Activated CD4-positive, alpha-beta memory T cell treated with anti-CD3 and anti-CD28 coated beads, Interleukin-2, amount 10 ng/mL, durations not matched to agents 7 days and 5 days (primary cell): ENCODE results near the gene ICE2. TPM values are rescaled to one million over a fixed set of nuclear protein-coding genes. Genes with fewer than 3 reads are reported as not detected.

Experiments used
- CTCF ChIA-PET: fragments of 350-600 bp; sonication (Branson Sonifier 250); formaldehyde crosslinking; loops from one replicate; lab custom pipeline; 2021; ENCODE audit warnings: antibody characterized with exemption, inconsistent platforms; lab: Charles Lee
- POLR2A ChIA-PET: fragments of 350-600 bp; sonication (Branson Sonifier 250); formaldehyde crosslinking; loops from one replicate; lab custom pipeline; 2021; ENCODE audit warnings: antibody characterized with exemption; lab: Charles Lee
- DNase-seq: peaks from one replicate; pipeline ENCODE4 v3.0.0-alpha.2; 2020
- H3K27ac Mint-ChIP-seq: one replicate; pipeline ENCODE4 v1.8.0; 2021; ENCODE audit warnings: mild to moderate bottlenecking, mixed read lengths
- H3K27me3 Mint-ChIP-seq: one replicate; pipeline ENCODE4 v1.8.0; 2021; ENCODE audit warnings: mixed read lengths
- H3K36me3 Mint-ChIP-seq: one replicate; pipeline ENCODE4 v1.8.0; 2021; ENCODE audit warnings: low read depth, mixed read lengths
- H3K4me1 Mint-ChIP-seq: one replicate; pipeline ENCODE4 v1.8.0; 2021; ENCODE audit warnings: mixed read lengths
- H3K4me3 Mint-ChIP-seq: one replicate; pipeline ENCODE4 v1.8.0; 2021; ENCODE audit warnings: mild to moderate bottlenecking, mixed read lengths
- H3K9me3 Mint-ChIP-seq: one replicate; pipeline ENCODE4 v1.8.0; 2021; ENCODE audit warnings: mixed read lengths
- total RNA-seq, 2 experiments: library from RNA; stranded (reverse); gene quantifications; one replicate each; pipeline ENCODE4 v1.2.3, GENCODE V29; 2021

The ICE2 gene
- total RNA-seq, 2 experiments from 2014 or later, result 56.9 to 60.4 TPM

DNA sequence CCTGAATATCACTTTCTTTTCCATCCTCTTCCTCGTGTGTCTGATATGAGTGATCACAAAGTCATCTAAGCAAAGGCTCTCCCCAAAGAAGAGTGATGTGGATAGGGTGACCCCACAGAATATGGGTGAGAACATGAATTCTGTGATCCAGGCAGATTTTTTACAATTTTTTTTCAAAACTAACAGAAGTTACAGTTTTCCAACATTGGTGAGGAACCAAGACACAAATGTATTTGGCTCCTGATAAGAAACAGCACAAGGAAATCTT is 108.1 kb downstream of the ICE2 start:
- H3K36me3 Mint-ChIP-seq, result peaks cover 72% of the 10 kb centered on the region
- H3K27ac Mint-ChIP-seq, result no peak overlapping the region

DNA sequence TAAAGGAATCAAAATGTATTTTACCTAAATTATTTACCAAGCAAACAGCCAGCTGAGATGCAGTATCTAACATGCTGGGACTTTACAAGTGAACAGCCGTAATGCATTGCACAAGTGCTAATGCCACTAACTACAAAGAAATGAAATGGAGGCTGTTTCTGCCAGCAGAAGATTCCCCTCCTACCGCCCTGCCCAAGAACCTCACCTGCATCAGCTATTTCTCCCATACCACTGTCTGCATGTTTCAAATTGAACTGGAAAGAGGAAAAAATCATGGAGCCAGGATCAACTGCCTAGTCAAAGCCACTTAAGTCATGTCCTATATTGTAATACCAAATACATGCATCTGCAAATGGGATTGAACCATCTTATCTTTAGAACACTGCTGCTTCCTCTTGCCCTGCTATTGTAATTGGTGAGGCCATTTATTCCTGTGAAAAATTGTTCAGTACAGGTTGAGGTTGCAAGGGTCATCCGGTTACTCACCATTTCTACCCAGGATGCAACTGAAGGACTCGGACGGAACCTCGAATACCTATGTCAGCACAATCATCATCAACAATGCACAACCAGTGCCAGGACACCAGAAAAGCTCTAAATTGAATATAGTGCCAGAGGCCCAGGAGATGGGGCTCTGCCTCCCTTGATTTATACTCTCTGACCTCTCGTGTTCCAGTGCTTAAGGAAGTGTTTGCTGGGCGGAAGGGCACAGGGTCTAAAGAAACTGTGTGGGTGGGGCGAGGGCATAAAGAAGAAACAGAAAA is 108.7 kb downstream of the ICE2 start:
- DNase-seq, result no peak
- Mint-ChIP-seq H3K9me3 (no peaks in the 10 kb centered on the region), H3K4me1 (peaks cover 28% of the 10 kb centered on the region), H3K27me3 (no peaks in the 10 kb centered on the region), H3K27ac (peak overlapping the region; percentile 18), H3K4me3 (no peak overlapping the region), H3K36me3 (peaks cover 69% of the 10 kb centered on the region)
- ChIA-PET POLR2A (interaction anchor here (1.3 kb wide), 1 partner anchor 37 kb away, joined by 3 read pairs; no protein-coding TSS in a partner anchor), CTCF (interaction anchor here (1.6 kb wide), 1 partner anchor 11 kb away, joined by 4 read pairs; no protein-coding TSS in a partner anchor)

More for the DNA sequence above, 108.1 kb downstream of the ICE2 start:
- ChIA-PET POLR2A (interaction anchor here (1.3 kb wide), 1 partner anchor 38 kb away, joined by 3 read pairs; no protein-coding TSS in a partner anchor), CTCF (no interaction called here)
- H3K4me3 Mint-ChIP-seq, result no peak overlapping the region
- H3K4me1 Mint-ChIP-seq, result peaks cover 27% of the 10 kb centered on the region
- H3K9me3 Mint-ChIP-seq, result no peaks in the 10 kb centered on the region
- no peak for DNase-seq
- H3K27me3 Mint-ChIP-seq, result no peaks in the 10 kb centered on the region

DNA sequence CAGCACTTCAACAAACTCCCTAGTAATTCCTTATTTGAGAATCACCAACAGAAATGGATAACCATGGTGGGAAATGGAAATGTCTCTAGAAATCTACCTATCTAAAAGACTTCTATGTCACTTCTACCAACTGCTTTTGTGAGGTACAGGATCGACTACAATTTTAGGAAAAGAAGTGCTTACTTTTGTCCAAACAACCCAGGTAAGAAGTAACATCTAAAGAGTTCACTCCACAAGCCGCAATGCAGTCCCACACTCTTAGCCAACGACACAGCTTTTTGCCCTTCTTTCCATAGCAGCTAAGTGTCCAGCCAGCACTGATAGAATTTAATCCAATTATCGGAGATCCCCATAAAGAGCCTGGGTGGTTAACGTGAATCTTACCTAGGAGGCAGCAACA is 109.2 kb downstream of the ICE2 start:
- ChIA-PET POLR2A (interaction anchor here (1.3 kb wide), 1 partner anchor 37 kb away, joined by 3 read pairs; no protein-coding TSS in a partner anchor), CTCF (interaction anchor here (1.6 kb wide), 1 partner anchor 10 kb away, joined by 4 read pairs; no protein-coding TSS in a partner anchor)
- no peaks in the 10 kb centered on the region for H3K9me3 Mint-ChIP-seq
- peaks cover 68% of the 10 kb centered on the region for H3K36me3 Mint-ChIP-seq
- DNase-seq, result no peak
- H3K4me1 Mint-ChIP-seq, result peaks cover 30% of the 10 kb centered on the region
- H3K27me3 Mint-ChIP-seq, result no peaks in the 10 kb centered on the region
- peak overlapping the region; percentile 18 for H3K27ac Mint-ChIP-seq
- H3K4me3 Mint-ChIP-seq, result no peak overlapping the region

Other genes starting within 250 kb of the ICE2 start
- 100 to 1,000 TPM; 558 to 566 TPM for gene ANXA2, start 81.2 kb downstream of the ICE2 start, total RNA-seq